Left lung (tissue), 10 donors: ENCODE measurements around the gene SLC2A1. TPM values are rescaled to one million over a fixed set of nuclear protein-coding genes. Genes with fewer than 3 reads are reported as not detected.

Source experiments
- ATAC-seq: fragments of 200-7000 bp; cut with Tn5 transposase; one replicate; pipeline ENCODE4 v1.9.1; 2020; ENCODE audit warnings: moderate library complexity
- DNase-seq, 4 donors: peaks; one replicate each; pipeline ENCODE4 v3.0.0-alpha.2; 2013 to 2020
- H3K27ac ChIP-seq, 2 donors: fragments of 200-600 bp; sonication (generic) in 1 of 2; one replicate each; pipeline versions ENCODE4 v1.5.0 to v1.8.0; 2020 to 2021
- H3K27me3 ChIP-seq, 2 donors: fragments of 200-600 bp; sonication (generic) in 1 of 2; one replicate each; pipeline versions ENCODE4 v1.5.0 to v1.8.0; 2020 to 2021
- H3K36me3 ChIP-seq, 2 donors: fragments of 200-600 bp; sonication (generic) in 1 of 2; one replicate each; pipeline versions ENCODE4 v1.5.0 to v1.8.0; 2020 to 2021
- H3K4me1 ChIP-seq, 2 donors: fragments of 200-600 bp; one replicate each; pipeline ENCODE4 v1.8.0; 2021
- H3K4me3 ChIP-seq, 2 donors: fragments of 200-600 bp; sonication (generic) in 1 of 2; one replicate each; pipeline versions ENCODE4 v1.5.0 to v1.8.0; 2020 to 2021; ENCODE audit warnings: mild to moderate bottlenecking in 1 of 2
- H3K9me3 ChIP-seq, 2 donors: fragments of 200-600 bp; sonication (generic) in 1 of 2; one replicate each; pipeline versions ENCODE4 v1.5.0 to v1.8.0; 2020 to 2021
- intact Hi-C, 2 donors: fragments of 100-400 bp; cut with DNase I; formaldehyde crosslinking; loops; one replicate each; pipeline versions ENCODE4 v1.11.2 to v1.14.2; 2022
- polyA plus RNA-seq, 6 donors: library from polyadenylated mRNA; unstranded; fragments of 120-200 nt; gene quantifications; one replicate each; pipeline ENCODE4 v1.2.1, GENCODE V29; 2013; ENCODE audit not compliant: insufficient read length in 6 of 6
- total RNA-seq, 2 donors: library from RNA; stranded (reverse); fragmentation: NEBNext Ultra II Directional; extraction: Animal tissue kit (Norgen Biotek cat#: 25700); gene quantifications; one replicate each; pipeline ENCODE4 v1.2.1, GENCODE V29; 2021
- TF ChIP-seq, protein P1 (sequence below), 2 donors: fragments of 200-600 bp; sonication (generic) in 1 of 2; IDR thresholded peaks; one replicate each; pipeline versions ENCODE4 v1.5.0 to v1.8.0; 2021; ENCODE audit warnings: antibody characterized with exemption in 2 of 2
- donor health status: DM: no; HTN: yes; CAD: no.
- donor health status: DM: no; HTN: no; CAD: no.

Gene SLC2A1
- total and polyA plus RNA-seq, 8 donors = 10.5 to 109 (median 48.0) TPM

DNA sequence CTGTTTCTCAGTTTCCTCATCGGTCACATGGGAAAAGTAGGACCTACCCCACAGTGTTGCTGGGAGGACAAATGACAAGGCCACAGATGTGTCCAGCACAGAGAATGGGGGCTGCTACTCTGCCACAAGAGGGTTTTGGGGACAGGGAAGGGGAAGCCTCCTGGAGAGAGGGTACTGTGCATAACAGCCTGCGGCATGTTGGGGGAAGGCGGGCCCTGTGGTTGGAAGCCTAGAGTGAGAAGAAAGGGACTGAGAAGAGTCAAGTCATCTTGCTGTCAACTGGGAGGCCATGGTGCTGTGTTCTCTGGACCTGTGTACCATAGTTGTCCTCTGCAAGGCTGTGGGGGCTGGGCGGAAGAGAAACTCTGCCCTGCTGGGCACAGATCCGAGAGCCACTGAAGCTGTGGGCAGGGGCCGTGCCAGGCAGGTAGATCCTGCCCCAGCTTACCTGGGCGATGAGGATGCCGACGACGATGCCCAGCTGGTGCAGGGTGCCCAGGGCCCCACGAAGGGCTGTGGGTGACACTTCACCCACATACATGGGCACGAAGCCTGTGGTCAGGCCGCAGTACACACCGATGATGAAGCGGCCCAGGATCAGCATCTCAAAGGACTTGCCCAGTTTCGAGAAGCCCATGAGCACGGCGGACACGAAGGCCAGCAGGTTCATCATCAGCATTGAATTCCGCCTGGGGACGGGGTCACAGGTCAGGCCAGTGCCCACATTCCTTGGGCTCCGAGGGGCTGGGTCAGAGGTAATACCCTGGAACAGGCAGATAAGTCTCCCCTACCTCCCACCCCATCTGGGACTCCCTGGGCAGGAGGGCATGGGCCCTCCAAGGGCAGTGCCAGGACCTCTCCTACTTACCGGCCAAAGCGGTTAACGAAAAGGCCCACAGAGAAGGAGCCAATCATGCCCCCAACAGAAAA is 28.2 kb downstream of the SLC2A1 start:
- H3K4me1 ChIP-seq = peaks cover 11 to 56% of the 10 kb centered on the region in 2 donors
- no peak for DNase-seq
- H3K27ac ChIP-seq = peak overlapping the region in 1 of 2 donors; percentile 96
- peaks cover 0 to 38% of the 10 kb centered on the region in 2 donors for H3K36me3 ChIP-seq
- ATAC-seq = no peak
- intact Hi-C loops = no loop called here
- no peaks in the 10 kb centered on the region for H3K27me3 ChIP-seq
- TF ChIP-seq, protein P1, sequence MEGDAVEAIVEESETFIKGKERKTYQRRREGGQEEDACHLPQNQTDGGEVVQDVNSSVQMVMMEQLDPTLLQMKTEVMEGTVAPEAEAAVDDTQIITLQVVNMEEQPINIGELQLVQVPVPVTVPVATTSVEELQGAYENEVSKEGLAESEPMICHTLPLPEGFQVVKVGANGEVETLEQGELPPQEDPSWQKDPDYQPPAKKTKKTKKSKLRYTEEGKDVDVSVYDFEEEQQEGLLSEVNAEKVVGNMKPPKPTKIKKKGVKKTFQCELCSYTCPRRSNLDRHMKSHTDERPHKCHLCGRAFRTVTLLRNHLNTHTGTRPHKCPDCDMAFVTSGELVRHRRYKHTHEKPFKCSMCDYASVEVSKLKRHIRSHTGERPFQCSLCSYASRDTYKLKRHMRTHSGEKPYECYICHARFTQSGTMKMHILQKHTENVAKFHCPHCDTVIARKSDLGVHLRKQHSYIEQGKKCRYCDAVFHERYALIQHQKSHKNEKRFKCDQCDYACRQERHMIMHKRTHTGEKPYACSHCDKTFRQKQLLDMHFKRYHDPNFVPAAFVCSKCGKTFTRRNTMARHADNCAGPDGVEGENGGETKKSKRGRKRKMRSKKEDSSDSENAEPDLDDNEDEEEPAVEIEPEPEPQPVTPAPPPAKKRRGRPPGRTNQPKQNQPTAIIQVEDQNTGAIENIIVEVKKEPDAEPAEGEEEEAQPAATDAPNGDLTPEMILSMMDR (IDR thresholded peaks at IDR 0.05) = no peak
- no peaks in the 10 kb centered on the region for H3K9me3 ChIP-seq
- H3K4me3 ChIP-seq = no peak overlapping the region

DNA sequence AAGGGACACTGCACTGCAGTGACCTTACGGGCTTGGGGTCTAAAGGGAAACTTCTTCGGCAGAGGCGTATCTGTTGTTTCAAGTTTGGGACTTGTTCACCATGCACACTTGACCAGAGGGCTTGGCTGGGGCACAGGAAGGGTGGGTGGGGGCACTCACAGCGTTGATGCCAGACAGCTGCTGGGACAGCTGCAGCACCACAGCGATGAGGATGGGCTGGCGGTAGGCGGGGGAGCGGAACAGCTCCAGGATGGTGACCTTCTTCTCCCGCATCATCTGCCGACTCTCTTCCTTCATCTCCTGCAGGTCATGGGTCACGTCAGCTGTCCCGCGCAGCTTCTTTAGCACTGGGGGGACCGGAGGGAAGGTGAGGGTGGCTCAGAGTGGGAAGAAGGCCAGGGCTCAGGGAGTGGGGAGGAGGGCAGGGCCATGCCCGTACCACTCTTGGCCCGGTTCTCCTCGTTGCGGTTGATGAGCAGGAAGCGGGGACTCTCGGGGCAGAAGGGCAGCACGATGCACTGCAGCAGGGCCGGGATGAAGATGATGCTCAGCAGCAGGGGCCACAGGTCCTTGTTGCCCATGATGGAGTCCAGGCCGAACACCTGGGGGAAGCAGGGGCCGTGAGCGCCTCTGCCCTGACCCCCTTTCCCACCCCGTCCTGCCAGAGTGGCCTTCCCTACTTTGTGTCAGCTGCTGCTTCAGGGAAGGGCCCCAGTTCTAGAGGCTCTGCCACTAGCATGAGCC is 29.1 kb downstream of the SLC2A1 start:
- Histone ChIP-seq H3K27ac (no peak overlapping the region), H3K9me3 (no peaks in the 10 kb centered on the region), H3K36me3 (peaks cover 0 to 38% of the 10 kb centered on the region in 2 donors), H3K4me1 (peaks cover 11 to 54% of the 10 kb centered on the region in 2 donors), H3K4me3 (no peak overlapping the region), H3K27me3 (no peaks in the 10 kb centered on the region)
- ATAC-seq = no peak
- intact Hi-C loops = no loop called here
- DNase-seq = no peak
- TF ChIP-seq, protein P1 (IDR thresholded peaks at IDR 0.05) = no peak

GRCh38 chr1:42928859-42929258 is 29.8 kb downstream of the SLC2A1 start:
- Histone ChIP-seq H3K4me3 (no peak overlapping the region), H3K36me3 (peaks cover 0 to 38% of the 10 kb centered on the region in 2 donors), H3K4me1 (peaks cover 11 to 46% of the 10 kb centered on the region in 2 donors), H3K27me3 (no peaks in the 10 kb centered on the region), H3K9me3 (no peaks in the 10 kb centered on the region), H3K27ac (no peak overlapping the region)
- ATAC-seq = no peak
- DNase-seq = no peak
- intact Hi-C loops = no loop called here
- TF ChIP-seq, protein P1 (IDR thresholded peaks at IDR 0.05) = no peak

DNA sequence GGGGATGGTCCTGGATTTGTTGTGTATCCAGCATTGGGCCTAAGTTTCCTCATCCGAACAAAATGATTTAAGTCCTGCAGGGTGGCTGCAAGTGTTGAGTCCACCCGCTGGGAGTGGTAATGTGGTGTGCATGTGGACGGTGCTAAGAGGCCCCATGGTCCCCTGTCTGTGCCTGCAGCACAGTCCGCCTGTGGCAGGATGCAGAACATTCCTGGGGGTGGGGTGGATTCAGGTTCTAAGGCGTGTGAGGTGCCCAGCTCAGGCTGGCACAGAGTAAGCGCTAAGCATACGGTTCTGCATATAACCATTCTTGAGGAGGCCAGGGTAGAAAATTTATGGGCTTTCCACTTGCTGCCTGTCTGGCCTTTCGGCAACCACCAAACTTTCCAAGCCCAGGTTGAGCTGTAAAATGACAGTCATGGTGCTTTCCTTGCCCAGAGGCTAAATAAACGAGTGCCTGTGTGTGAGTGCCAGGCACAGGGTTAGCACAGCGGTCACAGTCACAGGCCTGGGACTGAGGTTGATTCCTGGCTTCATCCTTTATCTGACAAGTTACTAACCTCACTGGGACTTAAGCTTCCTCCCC is 30.7 kb downstream of the SLC2A1 start:
- no peaks in the 10 kb centered on the region for H3K27me3 ChIP-seq
- DNase-seq (no peak), ATAC-seq (no peak)
- H3K27ac ChIP-seq = no peak overlapping the region
- no peak overlapping the region for H3K4me3 ChIP-seq
- intact Hi-C loops = no loop called here
- no peaks in the 10 kb centered on the region for H3K9me3 ChIP-seq
- H3K36me3 ChIP-seq = peaks cover 0 to 38% of the 10 kb centered on the region in 2 donors
- peaks cover 16 to 45% of the 10 kb centered on the region in 2 donors for H3K4me1 ChIP-seq
- TF ChIP-seq, protein P1 (IDR thresholded peaks at IDR 0.05) = no peak
